Brain microvascular endothelial cell (primary cell): ENCODE measurements around the gene FNDC5.

Experiments
- DNase-seq: peaks from one replicate; pipeline ENCODE4 v3.0.0-alpha.2; 2020
- H3K27ac ChIP-seq: fragments of 250-450 bp; sonication (Bioruptor Pico); 2 replicates; pipeline ENCODE4 v1.5.1; 2020; ENCODE audit warnings: mild to moderate bottlenecking, moderate library complexity
- H3K27me3 ChIP-seq: fragments of 250-450 bp; sonication (Bioruptor Pico); replicated peaks from 2 replicates; pipeline ENCODE4 v1.5.1; 2020; ENCODE audit warnings: mild to moderate bottlenecking
- H3K36me3 ChIP-seq: fragments of 250-450 bp; sonication (Bioruptor Pico); replicated peaks from 2 replicates; pipeline ENCODE4 v1.5.1; 2020; ENCODE audit warnings: mild to moderate bottlenecking
- H3K4me3 ChIP-seq: 2 replicates; pipeline ENCODE4 v1.5.1; 2011; ENCODE audit warnings: low read depth, mild to moderate bottlenecking, control low read depth, low read length, moderate library complexity
- in situ Hi-C: cut with HindIII; loops from 2 replicates; pipeline ENCODE4 v1.10.0; 2017; ENCODE audit warnings: low sequenced_read_pairs, low pct_ligation_motif_present
- TF ChIP-seq, protein P1 (sequence below): IDR thresholded peaks from 2 replicates; pipeline ENCODE4 v1.5.1; 2011; ENCODE audit warnings: low read depth, mild to moderate bottlenecking, moderate library complexity, low read length, control low read depth, inconsistent platforms; ENCODE audit errors: missing control alignments

The FNDC5 gene

DNA sequence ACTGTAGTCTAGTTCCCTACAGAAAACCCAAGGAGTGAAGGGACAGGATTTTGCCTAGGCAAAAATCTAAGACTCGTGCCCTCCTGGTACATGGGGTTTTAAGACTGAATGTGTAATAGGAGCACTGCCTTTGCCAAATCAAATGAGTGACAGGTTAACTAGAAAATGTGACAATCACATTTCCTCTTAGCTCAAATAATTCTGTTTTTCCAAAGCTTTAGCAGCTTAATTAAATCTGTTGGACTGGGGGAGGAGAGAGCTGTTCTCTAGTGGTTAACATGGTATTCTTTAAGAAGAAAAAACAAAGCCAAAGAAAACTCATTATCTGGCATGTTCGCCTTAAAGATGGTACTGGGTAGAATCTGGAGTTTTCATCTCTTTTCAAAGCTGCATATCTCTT lies 12.6 kb downstream of the FNDC5 start:
- TF ChIP-seq, protein P1, sequence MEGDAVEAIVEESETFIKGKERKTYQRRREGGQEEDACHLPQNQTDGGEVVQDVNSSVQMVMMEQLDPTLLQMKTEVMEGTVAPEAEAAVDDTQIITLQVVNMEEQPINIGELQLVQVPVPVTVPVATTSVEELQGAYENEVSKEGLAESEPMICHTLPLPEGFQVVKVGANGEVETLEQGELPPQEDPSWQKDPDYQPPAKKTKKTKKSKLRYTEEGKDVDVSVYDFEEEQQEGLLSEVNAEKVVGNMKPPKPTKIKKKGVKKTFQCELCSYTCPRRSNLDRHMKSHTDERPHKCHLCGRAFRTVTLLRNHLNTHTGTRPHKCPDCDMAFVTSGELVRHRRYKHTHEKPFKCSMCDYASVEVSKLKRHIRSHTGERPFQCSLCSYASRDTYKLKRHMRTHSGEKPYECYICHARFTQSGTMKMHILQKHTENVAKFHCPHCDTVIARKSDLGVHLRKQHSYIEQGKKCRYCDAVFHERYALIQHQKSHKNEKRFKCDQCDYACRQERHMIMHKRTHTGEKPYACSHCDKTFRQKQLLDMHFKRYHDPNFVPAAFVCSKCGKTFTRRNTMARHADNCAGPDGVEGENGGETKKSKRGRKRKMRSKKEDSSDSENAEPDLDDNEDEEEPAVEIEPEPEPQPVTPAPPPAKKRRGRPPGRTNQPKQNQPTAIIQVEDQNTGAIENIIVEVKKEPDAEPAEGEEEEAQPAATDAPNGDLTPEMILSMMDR = no peak
- Histone ChIP-seq H3K27ac (no peak overlapping the region), H3K4me3 (no peak overlapping the region), H3K36me3 (peaks cover 19% of the 10 kb centered on the region), H3K27me3 (no peaks in the 10 kb centered on the region)
- in situ Hi-C loops = no loop called here
- no peak for DNase-seq

DNA sequence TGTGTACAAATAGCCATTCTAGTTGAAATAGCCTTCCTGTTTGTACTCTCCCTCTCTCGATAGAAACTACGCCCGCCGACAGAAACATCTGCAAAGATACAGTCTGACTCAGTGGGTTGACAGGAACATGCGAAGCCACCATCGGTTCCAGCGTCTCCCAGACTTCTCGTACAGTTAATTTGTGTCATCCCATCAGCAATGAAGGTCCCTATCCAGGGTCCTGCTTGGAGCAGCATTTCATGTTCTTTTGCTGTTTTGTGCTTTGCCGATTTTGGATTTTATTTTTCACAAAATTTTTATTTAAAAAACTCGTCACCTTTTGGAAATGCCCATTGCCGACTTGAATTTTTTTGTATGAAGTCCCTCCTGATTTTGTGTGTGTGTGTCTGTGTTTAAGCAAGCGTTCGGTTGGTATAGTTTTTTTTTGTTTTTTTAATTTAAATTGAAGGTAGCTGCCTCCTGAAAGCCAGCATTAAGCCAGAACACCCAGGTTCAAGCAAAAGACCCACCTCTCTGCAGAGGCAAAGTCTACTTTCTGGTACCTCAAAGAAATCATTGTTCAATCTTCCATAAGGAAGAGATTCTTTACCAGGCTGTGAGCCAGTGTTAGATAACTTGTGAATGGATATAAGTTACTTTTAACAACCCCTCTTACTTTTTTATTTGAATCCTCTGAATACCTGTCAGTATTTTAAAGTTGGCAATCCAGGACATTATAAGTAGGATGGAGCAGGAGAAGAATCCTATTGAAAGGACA lies 14.7 kb downstream of the FNDC5 start:
- TF ChIP-seq, protein P1 = no peak
- no peak overlapping the region for H3K27ac ChIP-seq
- no peaks in the 10 kb centered on the region for H3K27me3 ChIP-seq
- in situ Hi-C loops = no loop called here
- peaks cover 19% of the 10 kb centered on the region for H3K36me3 ChIP-seq
- no peak for DNase-seq
- H3K4me3 ChIP-seq = no peak overlapping the region

DNA sequence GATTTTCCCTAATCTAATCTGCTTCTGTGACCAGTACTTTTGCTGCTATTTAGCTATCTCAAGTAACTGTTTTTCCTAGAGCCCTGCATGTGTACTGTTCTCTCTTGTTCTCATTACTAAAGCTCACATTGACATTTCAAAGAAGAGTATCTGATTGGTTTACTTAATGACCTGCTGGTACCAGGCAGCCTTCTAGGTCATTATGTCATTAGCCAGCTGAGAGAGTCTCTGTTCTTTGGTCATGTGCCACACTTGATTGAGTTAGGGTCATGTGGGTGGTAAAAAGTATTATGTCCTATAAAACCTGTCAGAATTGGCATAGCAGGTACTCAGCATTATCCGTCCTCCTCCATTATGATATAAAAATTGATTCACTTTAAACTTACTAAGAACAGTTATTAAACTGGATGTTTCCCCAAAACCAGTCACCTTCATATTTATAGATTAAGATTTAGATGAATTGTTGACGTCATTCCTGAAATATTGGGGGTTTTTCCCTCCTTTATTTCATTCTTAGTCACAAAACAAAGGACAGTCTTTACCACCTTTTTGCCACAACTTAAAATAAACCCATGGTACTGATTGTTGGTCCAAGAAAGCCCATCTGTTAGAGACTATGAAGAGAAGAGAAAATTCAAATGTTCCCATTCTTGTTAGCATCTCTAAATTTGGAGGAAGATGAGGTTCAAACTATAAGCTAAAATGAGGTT lies 22.2 kb downstream of the FNDC5 start:
- TF ChIP-seq, protein P1 = no peak

DNA sequence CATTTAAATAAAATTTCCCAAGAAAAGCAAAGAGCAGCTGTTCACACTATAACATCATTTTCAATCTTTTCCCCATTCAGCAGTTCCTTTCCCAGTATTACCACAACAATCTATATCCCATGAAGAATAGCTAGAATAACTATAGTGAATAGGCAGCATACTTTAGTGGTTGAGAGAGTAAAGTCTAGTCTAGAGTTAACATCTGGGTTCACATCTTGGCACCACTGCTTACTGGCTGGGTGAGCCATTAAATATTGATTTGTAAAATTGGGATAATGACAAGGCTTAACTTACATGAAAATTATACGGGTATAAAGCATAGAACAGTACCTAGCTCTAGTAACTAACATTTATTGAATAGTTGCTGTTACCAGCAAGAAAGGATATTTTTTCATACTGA lies 38.8 kb downstream of the FNDC5 start:
- Histone ChIP-seq H3K27ac (no peak overlapping the region), H3K36me3 (peaks cover 29% of the 10 kb centered on the region), H3K27me3 (no peaks in the 10 kb centered on the region), H3K4me3 (no peak overlapping the region)
- in situ Hi-C loops = no loop called here
- no peak for DNase-seq
- TF ChIP-seq, protein P1 = no peak

More for the DNA sequence above, 22.2 kb downstream of the FNDC5 start:
- H3K36me3 ChIP-seq = peaks cover 3% of the 10 kb centered on the region
- in situ Hi-C loops = no loop called here
- no peak overlapping the region for H3K4me3 ChIP-seq
- H3K27ac ChIP-seq = no peak overlapping the region
- no peaks in the 10 kb centered on the region for H3K27me3 ChIP-seq
- DNase-seq = no peak

DNA sequence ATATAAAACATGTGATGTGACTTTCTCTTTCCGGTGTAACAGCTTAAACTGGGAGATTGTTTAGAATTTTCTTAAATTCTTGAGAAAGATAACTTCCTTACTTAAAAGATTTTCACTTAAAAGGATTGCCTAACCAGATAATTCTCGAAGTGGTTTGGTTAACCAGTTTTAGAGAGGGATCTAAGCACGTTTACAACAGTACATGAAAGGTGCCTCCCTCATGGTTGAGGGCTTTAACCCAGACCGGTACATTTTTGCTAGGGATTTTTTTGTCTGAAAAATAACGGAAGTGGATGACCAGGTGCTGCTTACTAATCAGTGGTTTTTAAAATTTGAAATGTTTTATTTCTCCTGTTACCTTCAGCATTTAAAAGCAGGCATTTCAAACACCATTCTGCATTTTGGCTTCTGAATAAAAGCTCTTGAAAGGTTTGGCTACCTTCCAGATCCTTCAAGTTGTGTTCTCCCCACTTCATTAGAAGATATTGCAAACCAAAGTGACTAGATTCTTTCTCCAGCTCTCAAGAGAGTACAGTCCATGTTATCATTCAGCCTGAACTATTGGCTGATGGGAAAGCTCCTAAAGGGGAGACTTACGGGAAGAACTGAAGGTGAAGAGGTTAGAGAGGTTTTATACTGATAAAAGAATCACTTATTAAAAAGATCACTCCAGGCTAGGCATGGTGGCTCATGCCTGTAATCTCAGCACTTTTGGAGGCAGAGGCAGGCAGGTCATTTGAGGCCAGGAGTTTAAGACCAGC lies 40.4 kb downstream of the FNDC5 start:
- in situ Hi-C loops = no loop called here
- Histone ChIP-seq H3K36me3 (peaks cover 39% of the 10 kb centered on the region), H3K4me3 (no peak overlapping the region), H3K27ac (no peak overlapping the region), H3K27me3 (no peaks in the 10 kb centered on the region)
- TF ChIP-seq, protein P1 = no peak
- no peak for DNase-seq
